K562 (cell line): ENCODE data around the gene MYH6.

ENCODE experiments used
- CTCF ChIP-seq, 3 experiments: IDR thresholded peaks in 2 of 3; conservative IDR thresholded peaks in 1 of 3; 2 replicates each; pipeline ENCODE4 v1.5.1; 2011 to 2012; ENCODE audit warnings: low read length in 3 of 3, mild to moderate bottlenecking in 3 of 3, control low read depth in 2 of 3, improper control_type of control experiment in 1 of 3, inconsistent platforms in 1 of 3, low read depth in 1 of 3, mixed read lengths in 1 of 3, moderate library complexity in 1 of 3; ENCODE audit not compliant: insufficient read depth in 2 of 3
- ESRRA ChIP-seq: fragments of 450-650 bp; IDR thresholded peaks from 2 replicates; pipeline ENCODE4 v1.6.1; 2014; ENCODE audit warnings: low read depth, mild to moderate bottlenecking, moderate library complexity, borderline replicate concordance
- FUS ChIP-seq: fragments of 200-400 bp; formaldehyde crosslinking; optimal IDR thresholded peaks from 2 replicates; pipeline ENCODE3; 2017; ENCODE audit warnings: low read depth, low read length
- JUND ChIP-seq, 2 experiments: IDR thresholded peaks; 2 replicates in 1 of 2; 3 replicates in 1 of 2; pipeline ENCODE4 v1.6.1; 2011; ENCODE audit warnings: borderline replicate concordance in 2 of 2, low read depth in 2 of 2, low read length in 2 of 2, improper control_type of control experiment in 1 of 2, missing biosample characterization in 1 of 2, missing genetic modification characterization in 1 of 2, missing genetic modification reagents in 1 of 2
- KDM1A ChIP-seq, 2 experiments: fragments of 450-650 bp; IDR thresholded peaks; 2 replicates each; pipeline ENCODE4 v1.6.1; 2016; ENCODE audit warnings: mild to moderate bottlenecking in 2 of 2
- POLR2A ChIP-seq: fragments of 450-650 bp; conservative IDR thresholded peaks from 2 replicates; pipeline ENCODE4 v1.6.1; 2016
- TSC22D4 ChIP-seq: fragments of 450-650 bp; IDR thresholded peaks from 2 replicates; pipeline ENCODE4 v1.6.1; 2016; ENCODE audit warnings: missing genetic modification characterization, missing biosample characterization, control low read depth
- U2AF2 ChIP-seq: fragments of 200-400 bp; formaldehyde crosslinking; optimal IDR thresholded peaks from 2 replicates; pipeline ENCODE3; 2017; ENCODE audit warnings: low read depth, mild to moderate bottlenecking, low read length
- ZC3H11A ChIP-seq: IDR thresholded peaks from 2 replicates; pipeline ENCODE4 v1.6.1; 2012; ENCODE audit warnings: low read depth, low read length, improper control_type of control experiment
- ZHX1 ChIP-seq: fragments of 150-350 bp; conservative IDR thresholded peaks from 2 replicates; pipeline ENCODE4 v1.6.1; 2014; ENCODE audit warnings: low read length
- ZNF76 ChIP-seq: fragments of 250-450 bp; sonication (Bioruptor Pico); IDR thresholded peaks from 2 replicates; pipeline ENCODE4 v1.4.0; 2020; ENCODE audit warnings: mild to moderate bottlenecking, moderate library complexity, borderline replicate concordance
- TF ChIP-seq, protein P1 (sequence below): fragments of 250-450 bp; sonication (Bioruptor Pico); IDR thresholded peaks from 2 replicates; pipeline ENCODE4 v1.8.0; 2021; ENCODE audit warnings: moderate library complexity, mild to moderate bottlenecking, inconsistent platforms

- TF ChIP-seq POLR2A (no peak), ZNF76 (CRISPR knock-in tag) (no peak), JUND (IDR thresholded peaks at IDR 0.05; ENCODE audit: borderline replicate concordance, low read depth, low read length) (no peak), JUND (tag; IDR thresholded peaks at IDR 0.05; ENCODE audit: borderline replicate concordance, low read depth, low read length) (no peak), ZHX1 (no peak), U2AF2 (no peak), FUS (no peak), TSC22D4 (tag) (no peak), CTCF (IDR thresholded peaks at IDR 0.05 in 2 of 3, conservative IDR thresholded peaks at IDR 0.05 in 1 of 3; ENCODE audit: insufficient read depth in 2 of 3, low read depth in 1 of 3, low read length in 3 of 3) (peak; percentile 48 to 70 (median 51)), ZC3H11A (no peak), ESRRA (no peak; the same call in 1 of the 2 replicates), KDM1A (IDR thresholded peaks at IDR 0.05) (no peak)
- TF ChIP-seq, protein P1, sequence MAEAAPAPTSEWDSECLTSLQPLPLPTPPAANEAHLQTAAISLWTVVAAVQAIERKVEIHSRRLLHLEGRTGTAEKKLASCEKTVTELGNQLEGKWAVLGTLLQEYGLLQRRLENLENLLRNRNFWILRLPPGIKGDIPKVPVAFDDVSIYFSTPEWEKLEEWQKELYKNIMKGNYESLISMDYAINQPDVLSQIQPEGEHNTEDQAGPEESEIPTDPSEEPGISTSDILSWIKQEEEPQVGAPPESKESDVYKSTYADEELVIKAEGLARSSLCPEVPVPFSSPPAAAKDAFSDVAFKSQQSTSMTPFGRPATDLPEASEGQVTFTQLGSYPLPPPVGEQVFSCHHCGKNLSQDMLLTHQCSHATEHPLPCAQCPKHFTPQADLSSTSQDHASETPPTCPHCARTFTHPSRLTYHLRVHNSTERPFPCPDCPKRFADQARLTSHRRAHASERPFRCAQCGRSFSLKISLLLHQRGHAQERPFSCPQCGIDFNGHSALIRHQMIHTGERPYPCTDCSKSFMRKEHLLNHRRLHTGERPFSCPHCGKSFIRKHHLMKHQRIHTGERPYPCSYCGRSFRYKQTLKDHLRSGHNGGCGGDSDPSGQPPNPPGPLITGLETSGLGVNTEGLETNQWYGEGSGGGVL: no peak
Measured at GRCh38 chr14:23345987-23346692, 61.9 kb downstream of the MYH6 start.
